Calu3 (cell line): ENCODE data around the gene ST8SIA2. TPM values are rescaled to one million over a fixed set of nuclear protein-coding genes. Genes with fewer than 3 reads are reported as not detected.

ENCODE experiments used
- BruUV-seq: library from RNA; stranded (reverse); fragments of 400-500 nt; replicated peaks from 2 replicates; lab custom pipeline; 2021; lab: Mats Ljungman, UMichigan
- CTCF ChIA-PET: fragments of 300-600 bp; sonication (Branson Sonifier 250); formaldehyde crosslinking; loops from one replicate; lab custom pipeline; 2022; ENCODE audit warnings: antibody characterized with exemption; lab: Charles Lee
- DNase-seq: peaks from one replicate; pipeline ENCODE4 v3.0.0; 2022
- H3K27ac Mint-ChIP-seq: one replicate; pipeline ENCODE4 v1.8.0; 2022; ENCODE audit warnings: mixed read lengths; ENCODE audit not compliant: unreplicated experiment
- H3K27me3 Mint-ChIP-seq: one replicate; pipeline ENCODE4 v1.8.0; 2022; ENCODE audit warnings: mixed read lengths; ENCODE audit not compliant: unreplicated experiment
- H3K36me3 Mint-ChIP-seq: one replicate; pipeline ENCODE4 v1.8.0; 2022; ENCODE audit warnings: mild to moderate bottlenecking, moderate library complexity, mixed read lengths; ENCODE audit not compliant: insufficient read depth, unreplicated experiment
- H3K4me1 Mint-ChIP-seq: one replicate; pipeline ENCODE4 v1.8.0; 2022; ENCODE audit warnings: mild to moderate bottlenecking, low read depth, mixed read lengths; ENCODE audit not compliant: unreplicated experiment
- H3K4me3 Mint-ChIP-seq: one replicate; pipeline ENCODE4 v1.8.0; 2022; ENCODE audit warnings: mild to moderate bottlenecking, low read depth, moderate library complexity, mixed read lengths; ENCODE audit not compliant: unreplicated experiment
- H3K9me3 Mint-ChIP-seq: one replicate; pipeline ENCODE4 v1.8.0; 2022; ENCODE audit warnings: low read depth, mixed read lengths; ENCODE audit not compliant: unreplicated experiment
- intact Hi-C: fragments of 100-400 bp; cut with micrococcal nuclease; formaldehyde crosslinking; loops from one replicate; pipeline ENCODE4 v1.10.0; 2022; ENCODE audit not compliant: unreplicated experiment
- total RNA-seq: library from RNA; stranded (reverse); gene quantifications from 2 replicates; pipeline ENCODE4 v1.2.3, GENCODE V29; 2022
- TF ChIP-seq, protein P1 (sequence below): fragments of 200-600 bp; IDR thresholded peaks from one replicate; pipeline ENCODE4 v1.8.0; 2022; ENCODE audit warnings: antibody characterized with exemption; ENCODE audit not compliant: unreplicated experiment

ST8SIA2 gene
- total RNA-seq, 1 experiment from 2014 or later: not detected

GRCh38 chr15:92502930-92503857 is 109.5 kb downstream of the ST8SIA2 start:
- CTCF ChIA-PET: no interaction called here

DNA sequence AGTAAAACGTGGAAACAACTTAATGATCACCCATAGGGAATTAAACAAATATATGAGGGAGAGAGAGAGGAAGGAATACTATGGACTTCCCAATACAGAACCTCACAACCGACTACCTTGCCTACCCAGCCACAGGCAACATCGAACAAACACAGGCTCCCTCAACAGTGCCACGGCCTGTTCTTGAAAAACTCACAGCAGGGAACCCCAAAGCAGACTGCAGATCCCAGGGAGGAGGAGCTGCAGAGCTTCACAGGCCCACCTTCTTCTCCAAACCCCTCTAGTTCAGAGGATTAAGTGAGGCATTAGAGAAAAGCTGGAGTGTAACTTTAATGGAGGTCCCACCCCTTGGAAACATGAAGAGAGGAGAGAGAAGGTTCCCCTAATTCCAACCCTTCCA is 110.2 kb downstream of the ST8SIA2 start:
- TF ChIP-seq, protein P1, sequence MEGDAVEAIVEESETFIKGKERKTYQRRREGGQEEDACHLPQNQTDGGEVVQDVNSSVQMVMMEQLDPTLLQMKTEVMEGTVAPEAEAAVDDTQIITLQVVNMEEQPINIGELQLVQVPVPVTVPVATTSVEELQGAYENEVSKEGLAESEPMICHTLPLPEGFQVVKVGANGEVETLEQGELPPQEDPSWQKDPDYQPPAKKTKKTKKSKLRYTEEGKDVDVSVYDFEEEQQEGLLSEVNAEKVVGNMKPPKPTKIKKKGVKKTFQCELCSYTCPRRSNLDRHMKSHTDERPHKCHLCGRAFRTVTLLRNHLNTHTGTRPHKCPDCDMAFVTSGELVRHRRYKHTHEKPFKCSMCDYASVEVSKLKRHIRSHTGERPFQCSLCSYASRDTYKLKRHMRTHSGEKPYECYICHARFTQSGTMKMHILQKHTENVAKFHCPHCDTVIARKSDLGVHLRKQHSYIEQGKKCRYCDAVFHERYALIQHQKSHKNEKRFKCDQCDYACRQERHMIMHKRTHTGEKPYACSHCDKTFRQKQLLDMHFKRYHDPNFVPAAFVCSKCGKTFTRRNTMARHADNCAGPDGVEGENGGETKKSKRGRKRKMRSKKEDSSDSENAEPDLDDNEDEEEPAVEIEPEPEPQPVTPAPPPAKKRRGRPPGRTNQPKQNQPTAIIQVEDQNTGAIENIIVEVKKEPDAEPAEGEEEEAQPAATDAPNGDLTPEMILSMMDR: no peak
- BruUV-seq: no TSS peak
- CTCF ChIA-PET: no interaction called here

More at GRCh38 chr15:92502930-92503857, 109.5 kb downstream of the ST8SIA2 start:
- Mint-ChIP-seq H3K4me3 (no peak overlapping the region), H3K36me3 (no peaks in the 10 kb centered on the region), H3K27ac (no peak overlapping the region), H3K27me3 (peaks cover 62% of the 10 kb centered on the region), H3K4me1 (no peaks in the 10 kb centered on the region), H3K9me3 (no peaks in the 10 kb centered on the region)
- TF ChIP-seq, protein P1: no peak
- intact Hi-C loops: no loop called here
- no peak for DNase-seq
- BruUV-seq: no TSS peak

GRCh38 chr15:92505611-92506010 is 111.9 kb downstream of the ST8SIA2 start:
- intact Hi-C loops: no loop called here
- CTCF ChIA-PET: no interaction called here

More for the DNA sequence above, 110.2 kb downstream of the ST8SIA2 start:
- intact Hi-C loops: no loop called here
- Mint-ChIP-seq H3K27me3 (peaks cover 61% of the 10 kb centered on the region), H3K27ac (no peak overlapping the region), H3K36me3 (no peaks in the 10 kb centered on the region), H3K4me1 (no peaks in the 10 kb centered on the region), H3K4me3 (no peak overlapping the region), H3K9me3 (no peaks in the 10 kb centered on the region)
- no peak for DNase-seq

GRCh38 chr15:92506506-92506905 is 112.8 kb downstream of the ST8SIA2 start:
- no peak overlapping the region for H3K4me3 Mint-ChIP-seq
- CTCF ChIA-PET: interaction anchor here (0.9 kb wide), 1 partner anchor 208 kb away, joined by 3 read pairs; no protein-coding TSS in a partner anchor
- H3K27ac Mint-ChIP-seq: no peak overlapping the region
- DNase-seq: no peak
- peaks cover 43% of the 10 kb centered on the region for H3K27me3 Mint-ChIP-seq
- BruUV-seq: no TSS peak
- TF ChIP-seq, protein P1: no peak
- H3K9me3 Mint-ChIP-seq: no peaks in the 10 kb centered on the region
- no peaks in the 10 kb centered on the region for H3K4me1 Mint-ChIP-seq
- H3K36me3 Mint-ChIP-seq: no peaks in the 10 kb centered on the region
- intact Hi-C loops: no loop called here

More at GRCh38 chr15:92505611-92506010, 111.9 kb downstream of the ST8SIA2 start:
- BruUV-seq: no TSS peak
- no peaks in the 10 kb centered on the region for H3K4me1 Mint-ChIP-seq
- no peaks in the 10 kb centered on the region for H3K36me3 Mint-ChIP-seq
- peaks cover 46% of the 10 kb centered on the region for H3K27me3 Mint-ChIP-seq
- no peak overlapping the region for H3K27ac Mint-ChIP-seq
- H3K9me3 Mint-ChIP-seq: no peaks in the 10 kb centered on the region
- no peak for DNase-seq
- TF ChIP-seq, protein P1: no peak
- no peak overlapping the region for H3K4me3 Mint-ChIP-seq
